Keratinocyte (primary cell): ENCODE data around the gene ACP7.

Experiments used
- CTCF ChIP-seq, 3 experiments: IDR thresholded peaks in 1 of 3; conservative IDR thresholded peaks in 1 of 3; optimal IDR thresholded peaks in 1 of 3; 2 replicates in 2 of 3; 3 replicates in 1 of 3; pipeline versions ENCODE3 to v1.5.1; 2011; ENCODE audit warnings: low read length in 3 of 3, mild to moderate bottlenecking in 3 of 3, moderate library complexity in 2 of 3, control low read depth in 1 of 3, inconsistent platforms in 1 of 3; ENCODE audit not compliant: insufficient read depth in 2 of 3; ENCODE audit errors: extremely low read depth in 1 of 3
- EZH2 ChIP-seq: IDR thresholded peaks from one replicate; pipeline ENCODE4 v1.6.1; 2012; ENCODE audit warnings: inconsistent platforms, mild to moderate bottlenecking, low read length, moderate library complexity

- TF ChIP-seq CTCF (optimal IDR thresholded peaks at IDR 0.05 in 1 of 3, IDR thresholded peaks at IDR 0.05 in 1 of 3, conservative IDR thresholded peaks at IDR 0.05 in 1 of 3; ENCODE audit: extremely low read depth in 1 of 3, insufficient read depth in 2 of 3, low read length in 3 of 3) (no peak), EZH2 (no peak)
These were observed 40.1 kb downstream of the ACP7 start for GRCh38 chr19:39124136-39124764.
